Gastroesophageal sphincter (tissue), 3 donors: ENCODE results near the gene TTLL3.

ENCODE experiments used
- CTCF ChIP-seq, 4 experiments: fragments of 200-600 bp in 2 of 4; fragments of 450-650 bp in 2 of 4; sonication (generic) in 1 of 4; IDR thresholded peaks; one replicate each; pipeline ENCODE4 v1.5.1; 2017 to 2019; ENCODE audit warnings: antibody characterized with exemption in 4 of 4, mild to moderate bottlenecking in 2 of 4, moderate library complexity in 2 of 4
- EP300 ChIP-seq: sonication (generic); formaldehyde crosslinking; IDR thresholded peaks from one replicate; pipeline ENCODE4 v1.6.1; 2017; ENCODE audit warnings: antibody characterized with exemption, mild to moderate bottlenecking
- POLR2A ChIP-seq, 2 donors: fragments of 450-650 bp; IDR thresholded peaks; one replicate each; pipeline ENCODE4 v1.6.1; 2017; ENCODE audit warnings: antibody characterized with exemption in 2 of 2, mild to moderate bottlenecking in 2 of 2, moderate library complexity in 1 of 2
- POLR2AphosphoS5 ChIP-seq: sonication (generic); formaldehyde crosslinking; IDR thresholded peaks from one replicate; pipeline ENCODE4 v1.6.1; 2017; ENCODE audit warnings: antibody characterized with exemption

DNA sequence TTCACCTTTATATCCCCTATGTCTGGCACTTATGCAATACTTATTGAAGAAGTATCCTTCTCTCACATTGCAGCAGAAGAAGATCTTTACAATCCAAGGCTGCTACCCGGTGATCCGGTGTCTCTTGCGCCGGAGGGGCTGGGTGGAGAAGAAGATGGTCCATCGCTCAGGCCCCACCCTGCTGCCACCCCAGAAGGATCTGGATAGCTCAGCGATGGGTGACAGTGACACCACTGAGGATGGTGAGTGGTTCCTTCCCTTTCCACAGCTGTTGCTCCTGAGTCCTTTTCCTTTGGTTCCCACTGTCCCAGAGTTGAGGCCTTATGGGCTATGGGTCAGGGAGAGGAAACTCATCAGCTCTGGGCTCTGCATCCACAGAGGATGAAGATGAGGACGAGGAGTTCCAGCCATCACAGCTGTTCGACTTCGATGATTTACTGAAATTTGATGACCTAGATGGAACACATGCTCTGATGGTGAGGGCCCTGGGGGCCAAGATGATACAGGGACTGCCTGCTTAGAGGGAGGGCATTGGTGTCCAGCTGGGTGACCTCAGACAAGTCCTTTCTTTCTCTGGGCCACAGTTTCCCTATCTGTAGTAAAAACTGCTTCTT lies 2.9 kb downstream of the TTLL3 start:
- TF ChIP-seq CTCF (IDR thresholded peaks at IDR 0.05), result no peak
- no peak for TF ChIP-seq POLR2A (IDR thresholded peaks at IDR 0.05)
- no peak for TF ChIP-seq EP300
- no peak for TF ChIP-seq POLR2AphosphoS5
